Measurements from ENCODE around the gene NR3C1.

Gene NR3C1

GRCh38 chr5:143425835-143426234 lies 22.3 kb upstream of the NR3C1 start:
- DNase-seq, result no peak

DNA sequence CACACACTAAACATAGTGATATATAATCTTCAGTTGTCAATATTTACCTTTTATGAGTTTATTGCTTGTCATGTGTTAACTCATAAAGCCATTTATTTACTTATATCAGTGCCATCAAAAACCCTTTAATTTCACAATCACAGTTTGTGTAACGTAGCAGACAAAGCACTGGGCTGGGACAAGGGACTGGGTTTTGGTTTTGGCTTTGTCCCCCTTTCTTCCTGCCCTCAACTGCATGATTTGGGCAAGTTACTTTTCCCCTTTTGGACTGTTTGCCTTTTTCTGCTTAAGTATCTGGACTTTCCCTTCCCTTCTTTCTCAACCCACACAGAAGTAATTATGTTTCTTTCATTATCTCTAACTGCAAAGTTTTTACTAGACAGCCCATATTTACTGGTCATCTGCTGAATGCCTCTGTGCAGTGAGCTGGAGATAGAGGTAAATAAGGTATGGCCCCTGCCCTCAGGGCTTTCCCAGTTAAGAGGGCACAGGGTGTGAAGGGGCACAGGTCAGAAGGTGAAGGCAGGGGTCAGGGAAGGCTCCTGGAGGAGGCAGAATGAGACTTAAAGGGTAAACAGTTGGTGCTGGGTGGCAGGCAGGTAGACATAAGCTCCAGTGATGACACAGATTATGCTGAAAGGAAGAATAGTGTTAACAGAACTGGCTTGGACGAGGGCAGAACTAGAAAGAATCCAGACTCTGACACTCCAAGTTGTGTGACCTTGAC lies 14.8 kb upstream of the NR3C1 start:
- DNase-seq, result no peak

GRCh38 chr5:143417503-143418139 lies 14.1 kb upstream of the NR3C1 start:
- no peak for DNase-seq

GRCh38 chr5:143416411-143416810 lies 12.9 kb upstream of the NR3C1 start:
- no peak for DNase-seq

- no peak for DNase-seq
Measured at GRCh38 chr5:143413958-143414669, 10.6 kb upstream of the NR3C1 start.

DNA sequence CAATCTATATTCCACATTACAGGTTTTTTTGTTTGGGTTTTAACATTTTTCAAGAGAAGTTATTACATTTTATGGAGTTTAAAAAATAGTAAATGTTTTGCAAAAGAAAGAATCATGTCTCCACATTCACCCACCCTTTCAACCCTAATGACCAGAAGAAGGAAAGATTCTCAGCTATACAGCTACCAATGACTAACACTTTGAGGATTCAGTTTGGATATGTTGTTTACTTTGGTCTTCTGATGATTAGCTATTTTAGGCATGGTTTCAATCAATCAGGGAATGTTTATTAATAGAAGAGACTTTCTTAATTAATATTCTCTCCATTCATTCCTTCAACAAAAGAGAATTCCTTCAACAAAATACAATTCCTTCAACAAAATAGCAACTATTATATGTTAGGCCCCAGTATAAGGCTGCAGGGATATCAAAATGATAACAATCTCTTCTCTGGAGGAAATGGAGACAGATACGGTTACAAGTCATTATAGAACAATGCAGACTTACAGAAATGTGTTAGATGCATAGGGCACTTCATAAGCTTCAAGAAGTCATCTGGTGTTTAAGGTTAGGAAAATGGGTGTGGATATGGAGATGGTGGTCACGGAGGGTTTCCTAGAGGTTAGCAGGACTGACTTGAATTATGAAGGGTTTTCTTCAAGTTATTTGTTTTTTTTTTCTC lies 9.3 kb upstream of the NR3C1 start:
- no peak for DNase-seq

- DNase-seq, result no peak
Measured at GRCh38 chr5:143409926-143410325, 6.4 kb upstream of the NR3C1 start.

DNA sequence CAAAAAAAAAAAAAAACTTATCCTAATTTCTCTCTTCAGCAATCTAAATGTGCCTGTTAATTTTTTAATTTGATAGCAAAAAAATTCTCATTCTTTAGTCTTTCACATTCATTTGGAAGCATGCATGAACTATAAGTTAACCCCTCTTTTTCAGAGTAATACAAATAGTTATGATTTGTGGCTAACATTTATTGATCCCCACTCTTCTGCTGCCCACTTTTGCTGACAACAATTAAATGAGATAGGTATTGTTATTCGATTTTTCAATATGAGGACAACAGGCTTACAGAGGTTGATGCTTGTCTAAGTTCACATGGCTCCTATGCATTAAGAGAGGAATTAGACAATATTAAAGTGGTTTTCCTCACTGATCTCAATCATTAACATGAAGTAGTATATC lies 2.9 kb upstream of the NR3C1 start:
- DNase-seq, result no peak

GRCh38 chr5:143405849-143406098 lies 2.3 kb upstream of the NR3C1 start:
- no peak for DNase-seq

- DNase-seq, result peak; percentile 81
Measured at GRCh38 chr5:143405063-143405848, 1.8 kb upstream of the NR3C1 start.

- DNase-seq, result peak; percentile 64
Measured at GRCh38 chr5:143404416-143405062, 1.1 kb upstream of the NR3C1 start.

DNA sequence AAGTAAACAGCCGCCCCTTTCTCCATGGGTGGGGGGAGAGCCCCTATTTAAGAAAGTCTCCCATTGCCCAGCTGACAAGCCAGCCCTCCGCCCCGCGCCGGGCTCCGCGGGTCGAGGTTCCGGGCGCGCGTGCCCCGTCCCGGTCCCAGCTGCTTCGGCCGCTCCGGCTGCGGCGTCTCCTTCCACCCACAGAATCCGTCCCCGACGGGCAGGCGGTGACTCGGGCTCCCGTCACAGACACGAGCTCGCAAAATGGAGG lies 223 bp downstream of the NR3C1 start:
- DNase-seq, result no peak

GRCh38 chr5:143402553-143403333 lies 743 bp downstream of the NR3C1 start:
- DNase-seq, result peak; percentile 34

- no peak for DNase-seq
Measured at GRCh38 chr5:143402017-143402552, 1.4 kb downstream of the NR3C1 start.

DNA sequence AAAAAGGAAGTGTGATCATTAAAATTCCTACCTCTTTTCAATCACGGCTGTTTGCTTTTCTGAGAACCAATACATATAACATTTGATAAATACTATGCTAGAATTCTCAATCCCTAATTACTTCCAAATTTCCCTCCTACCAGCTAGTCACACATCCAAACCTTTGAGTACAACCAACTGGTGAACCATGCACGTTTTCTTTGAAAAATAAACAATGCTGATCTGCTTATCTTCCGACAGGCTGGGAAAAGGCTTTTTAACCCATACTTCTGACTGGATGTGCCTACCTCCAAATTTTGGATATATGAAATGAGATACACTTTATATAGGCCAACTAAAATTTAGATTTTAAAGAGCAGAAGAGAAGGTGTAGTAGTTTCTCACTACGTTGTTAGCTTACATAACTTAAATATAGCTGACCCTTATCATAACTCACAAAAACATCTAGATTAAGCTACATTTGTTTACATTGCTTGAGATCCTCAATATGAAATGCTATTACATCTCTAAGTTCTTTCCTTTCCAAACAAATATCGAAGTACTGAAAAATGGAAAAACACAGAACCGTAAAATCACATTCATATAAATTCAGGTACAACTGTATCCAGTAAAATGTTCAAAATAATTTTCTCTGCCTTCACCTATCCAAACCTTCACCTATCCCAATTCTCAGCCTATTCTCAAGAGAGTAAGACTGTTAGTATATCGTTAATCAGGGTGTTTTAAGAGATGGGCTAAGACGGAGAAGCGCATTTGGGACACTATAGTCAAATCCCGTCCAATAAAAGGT lies 2.1 kb downstream of the NR3C1 start:
- DNase-seq, result no peak

- DNase-seq, result no peak
Measured at GRCh38 chr5:143400541-143401226, 2.8 kb downstream of the NR3C1 start.

DNA sequence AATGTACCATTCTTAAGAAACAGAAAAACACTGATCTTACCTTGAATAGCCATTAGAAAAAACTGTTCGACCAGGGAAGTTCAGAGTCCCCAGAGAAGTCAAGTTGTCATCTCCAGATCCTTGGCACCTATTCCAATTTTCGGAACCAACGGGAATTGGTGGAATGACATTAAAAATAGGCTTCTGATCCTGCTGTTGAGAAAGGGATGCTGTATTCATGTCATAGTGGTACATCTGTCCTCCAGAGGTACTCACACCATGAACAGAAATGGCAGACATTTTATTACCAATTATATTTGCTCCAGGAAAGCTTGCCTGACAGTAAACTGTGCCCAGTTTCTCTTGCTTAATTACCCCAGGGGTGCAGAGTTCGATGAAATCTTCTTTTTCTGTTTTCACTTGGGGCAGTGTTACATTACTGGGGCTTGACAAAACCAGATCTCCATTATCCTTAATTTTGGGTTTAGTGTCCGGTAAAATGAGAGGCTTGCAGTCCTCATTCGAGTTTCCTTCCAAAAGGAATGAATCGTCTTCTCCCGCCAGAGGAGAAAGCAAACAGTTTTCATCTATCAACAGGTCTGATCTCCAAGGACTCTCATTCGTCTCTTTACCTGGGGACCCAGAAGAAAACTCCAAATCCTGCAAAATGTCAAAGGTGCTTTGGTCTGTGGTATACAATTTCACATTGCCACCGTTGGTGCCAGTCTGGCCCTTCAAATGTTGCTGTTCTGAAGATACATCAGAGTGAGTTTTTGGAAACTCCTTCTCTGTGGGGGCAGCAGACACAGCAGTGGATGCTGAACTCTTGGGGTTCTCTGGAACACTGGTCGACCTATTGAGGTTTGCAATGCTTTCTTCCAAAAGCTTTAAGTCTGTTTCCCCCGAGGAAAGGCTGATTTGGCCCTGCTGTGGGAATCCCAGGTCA lies 3.6 kb downstream of the NR3C1 start:
- no peak for DNase-seq

DNA sequence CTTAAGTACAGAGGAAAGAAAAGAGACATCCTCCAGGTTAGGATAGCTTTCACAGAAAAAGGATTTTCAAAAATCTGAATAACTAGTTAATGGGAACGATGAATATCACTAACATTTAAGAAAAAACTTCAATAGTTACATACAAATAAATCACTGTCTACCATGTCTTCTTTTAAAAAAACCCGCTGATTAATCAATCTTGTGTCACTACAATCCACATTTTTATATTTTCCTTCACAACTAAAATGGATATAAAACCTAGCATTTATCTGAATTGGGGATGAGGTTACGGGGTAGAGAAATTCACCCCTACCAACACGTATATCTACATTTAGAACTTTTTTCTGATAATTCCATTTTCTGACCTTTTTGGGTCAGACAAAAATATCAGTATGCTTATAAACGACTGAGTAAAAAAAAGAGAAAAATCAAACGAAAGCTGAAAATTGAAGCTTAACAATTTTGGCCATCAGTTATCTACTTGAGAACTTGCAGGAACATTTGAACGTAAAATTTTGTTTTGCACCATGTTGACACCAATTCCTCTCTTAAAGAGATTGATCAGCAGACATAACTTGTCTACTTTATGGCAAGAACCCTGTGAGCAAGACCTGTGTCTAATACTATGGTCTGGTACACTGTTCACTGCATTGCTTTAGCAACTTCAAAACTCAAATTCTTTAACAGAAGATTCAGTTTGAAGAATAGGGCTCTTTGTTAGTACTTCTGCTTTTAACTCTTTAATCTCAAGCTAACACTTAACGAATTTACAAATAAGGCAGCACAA lies 4.8 kb downstream of the NR3C1 start:
- no peak for DNase-seq
